Tibial nerve (tissue), 4 donors: Measurements from ENCODE around the gene ABCA13.

Experiments
- CTCF ChIP-seq, 5 experiments: fragments of 200-600 bp in 3 of 5; fragments of 450-650 bp in 2 of 5; sonication (generic) in 3 of 5; IDR thresholded peaks; one replicate each; pipeline ENCODE4 v1.5.1; 2016 to 2019; ENCODE audit warnings: antibody characterized with exemption in 5 of 5, mild to moderate bottlenecking in 3 of 5, moderate library complexity in 2 of 5
- EP300 ChIP-seq, 2 donors: sonication (generic); formaldehyde crosslinking; IDR thresholded peaks; one replicate each; pipeline ENCODE4 v1.6.1; 2017; ENCODE audit warnings: antibody characterized with exemption in 2 of 2, mild to moderate bottlenecking in 1 of 2
- POLR2A ChIP-seq, 2 donors: fragments of 450-650 bp; IDR thresholded peaks; one replicate each; pipeline ENCODE4 v1.6.1; 2017; ENCODE audit warnings: antibody characterized with exemption in 2 of 2, mild to moderate bottlenecking in 2 of 2, moderate library complexity in 2 of 2

- TF ChIP-seq POLR2A (IDR thresholded peaks at IDR 0.05) (no peak), CTCF (IDR thresholded peaks at IDR 0.05) (no peak), EP300 (IDR thresholded peaks at IDR 0.05) (no peak)
Measured at GRCh38 chr7:48263311-48263650, 92.0 kb downstream of the ABCA13 start.
